ENCODE measurements around the gene ATP1B3. TPM values are rescaled to one million over a fixed set of nuclear protein-coding genes. Genes with fewer than 3 reads are reported as not detected.

The ATP1B3 gene
- 80.5 TPM for polyA plus RNA-seq (2013)

DNA sequence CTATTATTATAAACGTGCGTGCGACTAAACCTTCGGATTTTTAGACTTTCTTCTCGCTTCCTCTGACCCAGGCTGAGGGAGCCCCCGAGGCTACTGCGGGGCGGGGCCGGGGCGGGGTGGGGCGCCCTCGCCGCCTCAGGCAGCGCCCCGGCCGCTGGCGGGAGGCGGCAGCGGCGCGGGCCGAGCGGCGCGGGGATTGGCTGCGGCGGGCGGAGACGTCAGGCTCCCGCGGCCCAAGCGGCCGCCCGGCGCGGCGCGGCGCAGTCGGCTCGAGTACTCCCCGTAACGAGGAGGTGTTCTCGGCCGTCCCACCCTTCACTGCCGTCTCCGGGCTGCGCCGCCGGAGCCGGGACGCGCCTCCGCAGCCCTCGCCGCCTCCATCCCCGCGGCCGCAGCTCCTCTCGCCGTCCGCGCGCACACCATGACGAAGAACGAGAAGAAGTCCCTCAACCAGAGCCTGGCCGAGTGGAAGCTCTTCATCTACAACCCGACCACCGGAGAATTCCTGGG is at the start of gene ATP1B3:
TSS of gene ATP1B3 (plus strand) at position 263 of the 510 bp plus-strand sequence. CDS start at position 422, 159 bp downstream.
- POLR2A ChIA-PET = interaction anchor here (0.8 to 1.3 kb wide), 2 partner anchors 8 to 79 kb away, joined by 3 to 4 read pairs; no protein-coding TSS in a partner anchor
- CTCF ChIA-PET = interaction anchor here (1.6 to 3.0 kb wide), 3 partner anchors 10 to 138 kb away, joined by 5 to 15 read pairs (median 8); no protein-coding TSS in a partner anchor
- no peaks in the 10 kb centered on the region for H3K9me3 ChIP-seq (ENCODE audit: control extremely low read depth in 1 of 5, control insufficient read depth in 4 of 5, insufficient read depth in 2 of 5, low read depth in 1 of 5, low read length in 4 of 5)
- peaks cover 0 to 4% (median 0%) of the 10 kb centered on the region in 4 experiments for H3K36me3 ChIP-seq (ENCODE audit: control insufficient read depth in 4 of 4, insufficient read depth in 4 of 4, low read length in 3 of 4)
- peaks cover 6 to 28% (median 19%) of the 10 kb centered on the region in 4 experiments for H3K4me1 ChIP-seq (ENCODE audit: control extremely low read depth in 1 of 4, control insufficient read depth in 4 of 4, insufficient read depth in 4 of 4, low read length in 3 of 4)
- no peaks in the 10 kb centered on the region for H3K27me3 ChIP-seq (replicated peaks in 2 of 5; ENCODE audit: control insufficient read depth in 4 of 5, insufficient read depth in 5 of 5, low read length in 4 of 5)
- peak within 1 kb of the TSS; percentile 80 to 91 (median 86) for H3K4me3 ChIP-seq (ENCODE audit: control insufficient read depth in 1 of 7, extremely low read depth in 1 of 7, insufficient read depth in 4 of 7, low read depth in 2 of 7, low read length in 6 of 7)
- peak within 1 kb of the TSS; percentile 58 to 89 for H3K27ac ChIP-seq (ENCODE audit: insufficient read depth in 1 of 2, low read depth in 1 of 2, low read length in 2 of 2, poor library complexity in 1 of 2, severe bottlenecking in 2 of 2)
- WGBS (ENCODE audit: insufficient coverage) = 0% methylated on average over 55 of the region's 69 CpGs
- DNase-seq = peak; percentile 76 to 89 (median 88)

DNA sequence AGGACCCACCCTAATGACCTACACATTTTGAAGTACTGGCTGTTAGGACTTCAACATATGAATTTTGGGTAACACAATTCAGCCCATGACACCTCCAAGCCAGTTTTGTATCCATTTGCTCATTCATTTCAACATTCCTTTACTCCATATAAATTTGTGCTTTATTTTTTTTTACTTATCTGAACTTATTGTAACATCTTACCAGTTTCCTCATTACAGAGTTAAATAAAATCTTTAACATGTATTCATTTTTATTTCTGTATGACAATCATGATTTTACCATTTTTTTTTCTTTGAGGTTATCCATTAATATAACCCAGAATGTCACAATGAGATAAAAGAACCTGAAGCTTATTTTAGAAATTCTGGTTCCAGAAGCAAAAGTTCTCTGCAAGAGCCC is 48.0 kb upstream of the ATP1B3 start:
- H3K27ac ChIP-seq (ENCODE audit: insufficient read depth in 1 of 2, low read depth in 1 of 2, low read length in 2 of 2, poor library complexity in 1 of 2, severe bottlenecking in 2 of 2) = no peak overlapping the region
- CTCF ChIA-PET = interaction anchor here (2.1 kb wide), 1 partner anchor 16 kb away, joined by 9 read pairs; no protein-coding TSS in a partner anchor
- H3K36me3 ChIP-seq (ENCODE audit: control insufficient read depth in 4 of 4, insufficient read depth in 4 of 4, low read length in 3 of 4) = no peaks in the 10 kb centered on the region
- POLR2A ChIA-PET = no interaction called here
- no peaks in the 10 kb centered on the region for H3K27me3 ChIP-seq (replicated peaks in 2 of 5; ENCODE audit: control insufficient read depth in 4 of 5, insufficient read depth in 5 of 5, low read length in 4 of 5)
- no peaks in the 10 kb centered on the region for H3K9me3 ChIP-seq (ENCODE audit: control extremely low read depth in 1 of 5, control insufficient read depth in 4 of 5, insufficient read depth in 2 of 5, low read depth in 1 of 5, low read length in 4 of 5)
- H3K4me3 ChIP-seq (ENCODE audit: control insufficient read depth in 1 of 7, extremely low read depth in 1 of 7, insufficient read depth in 4 of 7, low read depth in 2 of 7, low read length in 6 of 7) = no peak overlapping the region
- no peaks in the 10 kb centered on the region for H3K4me1 ChIP-seq (ENCODE audit: control extremely low read depth in 1 of 4, control insufficient read depth in 4 of 4, insufficient read depth in 4 of 4, low read length in 3 of 4)
- DNase-seq = no peak

DNA sequence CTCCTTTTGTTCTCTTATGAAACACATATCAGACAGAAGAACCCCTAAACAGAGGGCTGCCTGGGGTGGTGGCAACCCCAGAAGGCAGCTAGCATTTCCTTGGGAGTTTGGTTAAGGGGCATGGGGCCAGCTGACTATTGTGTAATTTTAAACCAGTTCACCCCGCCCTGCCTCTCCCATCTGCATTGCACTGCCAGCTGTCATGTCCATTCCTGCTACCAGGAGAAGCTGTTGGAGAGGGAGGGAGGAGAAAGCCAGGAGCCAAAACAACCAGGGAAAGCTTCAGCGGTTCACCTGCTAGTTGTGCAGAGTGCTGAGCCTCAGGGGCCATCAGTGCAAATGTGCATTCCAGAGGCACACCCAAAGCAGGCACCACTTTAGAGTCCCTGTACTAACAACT is 47.6 kb upstream of the ATP1B3 start:
- 100% methylated on average over 1 of the region's 2 CpGs for WGBS (ENCODE audit: insufficient coverage)
- CTCF ChIA-PET = interaction anchor here (2.1 kb wide), 1 partner anchor 16 kb away, joined by 9 read pairs; no protein-coding TSS in a partner anchor
- Histone ChIP-seq H3K4me1 (ENCODE audit: control extremely low read depth in 1 of 4, control insufficient read depth in 4 of 4, insufficient read depth in 4 of 4, low read length in 3 of 4) (no peaks in the 10 kb centered on the region), H3K9me3 (ENCODE audit: control extremely low read depth in 1 of 5, control insufficient read depth in 4 of 5, insufficient read depth in 2 of 5, low read depth in 1 of 5, low read length in 4 of 5) (no peaks in the 10 kb centered on the region), H3K27ac (ENCODE audit: insufficient read depth in 1 of 2, low read depth in 1 of 2, low read length in 2 of 2, poor library complexity in 1 of 2, severe bottlenecking in 2 of 2) (no peak overlapping the region), H3K36me3 (ENCODE audit: control insufficient read depth in 4 of 4, insufficient read depth in 4 of 4, low read length in 3 of 4) (no peaks in the 10 kb centered on the region), H3K27me3 (replicated peaks in 2 of 5; ENCODE audit: control insufficient read depth in 4 of 5, insufficient read depth in 5 of 5, low read length in 4 of 5) (no peaks in the 10 kb centered on the region), H3K4me3 (ENCODE audit: control insufficient read depth in 1 of 7, extremely low read depth in 1 of 7, insufficient read depth in 4 of 7, low read depth in 2 of 7, low read length in 6 of 7) (no peak overlapping the region)
- DNase-seq = no peak
- POLR2A ChIA-PET = no interaction called here

DNA sequence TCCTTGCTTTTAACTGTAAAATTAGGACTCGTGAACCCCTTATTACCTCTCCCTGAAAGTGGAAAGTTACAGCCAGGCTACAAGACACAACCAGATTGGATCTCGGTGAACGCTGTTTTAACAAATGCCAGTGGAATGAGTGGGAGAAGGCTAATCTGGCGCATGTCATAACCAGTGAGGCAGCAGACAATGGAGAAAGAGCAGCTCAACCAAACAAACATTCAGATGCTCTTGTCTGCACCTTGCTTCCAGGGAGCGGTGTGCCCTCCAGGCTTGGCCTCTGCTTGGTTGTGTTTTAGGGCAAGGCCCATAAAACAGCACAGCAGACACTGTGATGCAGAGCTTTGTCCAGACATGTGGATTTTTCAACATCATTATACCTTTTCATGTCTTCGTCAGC is 45.9 kb upstream of the ATP1B3 start:
- Histone ChIP-seq H3K4me3 (ENCODE audit: control insufficient read depth in 1 of 7, extremely low read depth in 1 of 7, insufficient read depth in 4 of 7, low read depth in 2 of 7, low read length in 6 of 7) (no peak overlapping the region), H3K27ac (ENCODE audit: insufficient read depth in 1 of 2, low read depth in 1 of 2, low read length in 2 of 2, poor library complexity in 1 of 2, severe bottlenecking in 2 of 2) (no peak overlapping the region), H3K4me1 (ENCODE audit: control extremely low read depth in 1 of 4, control insufficient read depth in 4 of 4, insufficient read depth in 4 of 4, low read length in 3 of 4) (no peaks in the 10 kb centered on the region), H3K9me3 (ENCODE audit: control extremely low read depth in 1 of 5, control insufficient read depth in 4 of 5, insufficient read depth in 2 of 5, low read depth in 1 of 5, low read length in 4 of 5) (no peaks in the 10 kb centered on the region), H3K27me3 (replicated peaks in 2 of 5; ENCODE audit: control insufficient read depth in 4 of 5, insufficient read depth in 5 of 5, low read length in 4 of 5) (no peaks in the 10 kb centered on the region), H3K36me3 (ENCODE audit: control insufficient read depth in 4 of 4, insufficient read depth in 4 of 4, low read length in 3 of 4) (no peaks in the 10 kb centered on the region)
- WGBS (ENCODE audit: insufficient coverage) = 97% methylated on average over 5 of the region's 6 CpGs
- DNase-seq = no peak
- ChIA-PET CTCF (interaction anchor here (0.6 kb wide), 1 partner anchor 610 kb away, joined by 6 read pairs; no protein-coding TSS in a partner anchor), POLR2A (no interaction called here)

DNA sequence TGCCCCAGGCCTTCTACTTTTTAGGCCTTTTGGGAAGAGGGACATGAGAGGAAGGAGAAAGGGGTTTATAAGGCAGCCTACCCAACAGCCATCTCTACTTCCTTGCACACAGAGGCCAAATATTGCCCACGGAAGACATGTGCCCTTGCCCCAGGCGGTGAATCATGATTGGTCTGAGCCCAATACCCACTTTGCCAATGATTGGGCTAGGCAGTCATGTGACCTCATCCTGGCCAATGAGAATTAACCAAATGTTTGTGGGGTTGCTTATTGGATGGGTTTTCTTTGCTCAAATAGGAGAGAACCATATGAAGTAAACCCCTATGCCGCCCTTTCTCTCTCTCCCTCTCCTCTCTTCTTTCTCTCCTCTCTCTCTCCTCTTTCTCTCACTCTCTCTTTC is 42.2 kb upstream of the ATP1B3 start:
- ChIA-PET POLR2A (no interaction called here), CTCF (no interaction called here)
- no peak overlapping the region for H3K4me3 ChIP-seq (ENCODE audit: control insufficient read depth in 1 of 7, extremely low read depth in 1 of 7, insufficient read depth in 4 of 7, low read depth in 2 of 7, low read length in 6 of 7)
- H3K27me3 ChIP-seq (replicated peaks in 2 of 5; ENCODE audit: control insufficient read depth in 4 of 5, insufficient read depth in 5 of 5, low read length in 4 of 5) = no peaks in the 10 kb centered on the region
- no peaks in the 10 kb centered on the region for H3K9me3 ChIP-seq (ENCODE audit: control extremely low read depth in 1 of 5, control insufficient read depth in 4 of 5, insufficient read depth in 2 of 5, low read depth in 1 of 5, low read length in 4 of 5)
- H3K36me3 ChIP-seq (ENCODE audit: control insufficient read depth in 4 of 4, insufficient read depth in 4 of 4, low read length in 3 of 4) = no peaks in the 10 kb centered on the region
- no peaks in the 10 kb centered on the region for H3K4me1 ChIP-seq (ENCODE audit: control extremely low read depth in 1 of 4, control insufficient read depth in 4 of 4, insufficient read depth in 4 of 4, low read length in 3 of 4)
- no peak overlapping the region for H3K27ac ChIP-seq (ENCODE audit: insufficient read depth in 1 of 2, low read depth in 1 of 2, low read length in 2 of 2, poor library complexity in 1 of 2, severe bottlenecking in 2 of 2)
- WGBS (ENCODE audit: insufficient coverage) = 100% methylated on average over 2 of the region's 3 CpGs
- DNase-seq = no peak

DNA sequence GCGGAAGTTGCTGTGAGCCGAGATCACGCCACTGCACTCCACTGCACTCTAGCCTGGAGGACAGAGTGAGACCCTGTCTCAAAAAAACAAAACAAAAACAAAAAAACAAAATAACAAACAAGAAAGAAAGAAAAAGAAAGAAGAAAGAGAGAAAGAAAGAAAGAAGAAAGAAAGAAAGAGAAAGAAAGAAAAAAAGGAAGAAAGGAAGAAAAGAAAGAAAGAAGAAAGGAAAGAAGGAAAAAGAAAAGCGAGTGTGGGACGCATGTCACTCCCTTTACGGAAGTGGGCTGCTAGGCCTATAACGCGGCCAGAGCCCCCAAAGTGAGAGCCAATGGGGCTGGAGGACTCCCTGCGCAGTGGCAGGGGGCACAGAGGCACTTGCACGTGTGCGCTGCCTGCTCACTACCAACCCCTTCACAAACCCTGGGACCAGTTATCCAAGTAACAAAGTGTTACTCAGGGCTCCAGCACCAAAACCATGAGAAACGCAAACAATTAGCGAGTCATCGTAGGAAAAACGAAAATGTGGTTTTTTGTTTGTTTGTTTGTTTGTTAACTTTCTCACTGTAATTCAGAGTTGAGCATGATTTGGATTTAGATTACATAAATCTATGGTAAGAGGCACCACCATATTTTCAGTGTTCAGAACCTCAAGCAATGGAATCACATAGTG is 40.8 kb upstream of the ATP1B3 start:
- ChIA-PET CTCF (no interaction called here), POLR2A (no interaction called here)
- Histone ChIP-seq H3K4me3 (ENCODE audit: control insufficient read depth in 1 of 7, extremely low read depth in 1 of 7, insufficient read depth in 4 of 7, low read depth in 2 of 7, low read length in 6 of 7) (no peak overlapping the region), H3K27ac (ENCODE audit: insufficient read depth in 1 of 2, low read depth in 1 of 2, low read length in 2 of 2, poor library complexity in 1 of 2, severe bottlenecking in 2 of 2) (no peak overlapping the region), H3K4me1 (ENCODE audit: control extremely low read depth in 1 of 4, control insufficient read depth in 4 of 4, insufficient read depth in 4 of 4, low read length in 3 of 4) (no peaks in the 10 kb centered on the region), H3K27me3 (replicated peaks in 2 of 5; ENCODE audit: control insufficient read depth in 4 of 5, insufficient read depth in 5 of 5, low read length in 4 of 5) (no peaks in the 10 kb centered on the region), H3K9me3 (ENCODE audit: control extremely low read depth in 1 of 5, control insufficient read depth in 4 of 5, insufficient read depth in 2 of 5, low read depth in 1 of 5, low read length in 4 of 5) (no peaks in the 10 kb centered on the region), H3K36me3 (ENCODE audit: control insufficient read depth in 4 of 4, insufficient read depth in 4 of 4, low read length in 3 of 4) (no peaks in the 10 kb centered on the region)
- DNase-seq = no peak
- 98% methylated on average over 13 of the region's 15 CpGs for WGBS (ENCODE audit: insufficient coverage)

DNA sequence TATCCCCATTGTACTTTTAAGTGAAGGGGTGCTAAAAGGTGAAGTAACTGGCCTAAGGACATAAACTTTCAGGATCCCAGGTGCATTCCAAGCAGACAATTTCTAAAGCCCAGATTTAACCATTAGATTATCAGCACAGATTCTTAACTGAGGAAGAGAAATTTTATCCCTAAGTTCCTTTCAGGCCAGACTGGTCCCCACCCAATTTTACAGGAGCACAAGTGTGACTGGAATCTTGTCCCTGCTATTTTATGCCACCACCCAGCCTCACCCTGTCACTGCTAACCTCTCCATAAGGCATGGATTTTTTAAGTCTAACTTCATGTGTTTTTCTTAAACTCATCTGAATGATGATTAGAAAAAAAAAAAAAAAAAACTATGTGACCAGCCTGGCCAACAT is 37.1 kb upstream of the ATP1B3 start:
- H3K4me1 ChIP-seq (ENCODE audit: control extremely low read depth in 1 of 4, control insufficient read depth in 4 of 4, insufficient read depth in 4 of 4, low read length in 3 of 4) = peaks cover 0 to 6% (median 0%) of the 10 kb centered on the region in 4 experiments
- H3K27ac ChIP-seq (ENCODE audit: insufficient read depth in 1 of 2, low read depth in 1 of 2, low read length in 2 of 2, poor library complexity in 1 of 2, severe bottlenecking in 2 of 2) = no peak overlapping the region
- no peaks in the 10 kb centered on the region for H3K27me3 ChIP-seq (replicated peaks in 2 of 5; ENCODE audit: control insufficient read depth in 4 of 5, insufficient read depth in 5 of 5, low read length in 4 of 5)
- H3K4me3 ChIP-seq (ENCODE audit: control insufficient read depth in 1 of 7, extremely low read depth in 1 of 7, insufficient read depth in 4 of 7, low read depth in 2 of 7, low read length in 6 of 7) = no peak overlapping the region
- ChIA-PET CTCF (no interaction called here), POLR2A (no interaction called here)
- no peak for DNase-seq
- H3K36me3 ChIP-seq (ENCODE audit: control insufficient read depth in 4 of 4, insufficient read depth in 4 of 4, low read length in 3 of 4) = no peaks in the 10 kb centered on the region
- no peaks in the 10 kb centered on the region for H3K9me3 ChIP-seq (ENCODE audit: control extremely low read depth in 1 of 5, control insufficient read depth in 4 of 5, insufficient read depth in 2 of 5, low read depth in 1 of 5, low read length in 4 of 5)
